Tibial nerve (tissue), 4 donors: ENCODE measurements around the gene PCDHGA11. TPM values are rescaled to one million over a fixed set of nuclear protein-coding genes. Genes with fewer than 3 reads are reported as not detected.
"Not testable (repeated sequence)": the region's sequence is repeated elsewhere in the genome, so short reads cannot be mapped to it uniquely, and the experiment has no call there.

ENCODE experiments used
- DNase-seq, 2 donors: peaks; one replicate each; pipeline ENCODE4 v3.0.0-alpha.2; 2019; ENCODE audit warnings: low spot score in 2 of 2
- H3K27ac ChIP-seq, 4 donors: fragments of 200-600 bp; sonication (generic) in 3 of 4; one replicate each; pipeline ENCODE4 v1.5.1; 2017 to 2019; ENCODE audit warnings: mild to moderate bottlenecking in 1 of 4
- H3K27me3 ChIP-seq, 2 donors: fragments of 200-600 bp; sonication (generic) in 1 of 2; one replicate each; pipeline versions ENCODE4 v1.5.1 to v1.6.0; 2017 to 2019
- H3K36me3 ChIP-seq, 3 donors: fragments of 200-600 bp; sonication (generic); one replicate each; pipeline ENCODE4 v1.5.1; 2018 to 2019
- H3K4me1 ChIP-seq, 4 donors: fragments of 200-600 bp; sonication (generic) in 3 of 4; one replicate each; pipeline ENCODE4 v1.5.1; 2017 to 2019
- H3K4me3 ChIP-seq, 4 donors: fragments of 200-600 bp; sonication (generic) in 3 of 4; one replicate each; pipeline ENCODE4 v1.5.1; 2017 to 2019; ENCODE audit warnings: mild to moderate bottlenecking in 1 of 4, moderate library complexity in 1 of 4
- H3K9me3 ChIP-seq, 4 donors: fragments of 200-600 bp; sonication (generic) in 3 of 4; one replicate each; pipeline ENCODE4 v1.5.1; 2017 to 2019
- EP300 ChIP-seq, 2 donors: sonication (generic); formaldehyde crosslinking; IDR thresholded peaks; one replicate each; pipeline ENCODE4 v1.6.1; 2017; ENCODE audit warnings: antibody characterized with exemption in 2 of 2, mild to moderate bottlenecking in 1 of 2
- POLR2A ChIP-seq, 2 donors: fragments of 450-650 bp; IDR thresholded peaks; one replicate each; pipeline ENCODE4 v1.6.1; 2017; ENCODE audit warnings: antibody characterized with exemption in 2 of 2, mild to moderate bottlenecking in 2 of 2, moderate library complexity in 2 of 2
- WGBS, 2 donors: methylation state at CpG; one replicate each; pipeline ENCODE4 v1.1.5; 2018; 5-methylcytosine and 5-hydroxymethylcytosine counted together
- total RNA-seq, 4 donors: library from RNA; depleted of rRNA; stranded (reverse); fragments of >200 nt; gene quantifications; one replicate each; pipeline ENCODE4 v1.1.0, GENCODE V29; 2016
- TF ChIP-seq, protein P1 (sequence below), 5 experiments: fragments of 200-600 bp in 3 of 5; fragments of 450-650 bp in 2 of 5; sonication (generic) in 3 of 5; IDR thresholded peaks; one replicate each; pipeline ENCODE4 v1.5.1; 2016 to 2019; ENCODE audit warnings: antibody characterized with exemption in 5 of 5, mild to moderate bottlenecking in 3 of 5, moderate library complexity in 2 of 5

Gene PCDHGA11
- total RNA-seq, 4 donors from 2014 or later: 8.3 to 9.3 (median 8.9) TPM

DNA sequence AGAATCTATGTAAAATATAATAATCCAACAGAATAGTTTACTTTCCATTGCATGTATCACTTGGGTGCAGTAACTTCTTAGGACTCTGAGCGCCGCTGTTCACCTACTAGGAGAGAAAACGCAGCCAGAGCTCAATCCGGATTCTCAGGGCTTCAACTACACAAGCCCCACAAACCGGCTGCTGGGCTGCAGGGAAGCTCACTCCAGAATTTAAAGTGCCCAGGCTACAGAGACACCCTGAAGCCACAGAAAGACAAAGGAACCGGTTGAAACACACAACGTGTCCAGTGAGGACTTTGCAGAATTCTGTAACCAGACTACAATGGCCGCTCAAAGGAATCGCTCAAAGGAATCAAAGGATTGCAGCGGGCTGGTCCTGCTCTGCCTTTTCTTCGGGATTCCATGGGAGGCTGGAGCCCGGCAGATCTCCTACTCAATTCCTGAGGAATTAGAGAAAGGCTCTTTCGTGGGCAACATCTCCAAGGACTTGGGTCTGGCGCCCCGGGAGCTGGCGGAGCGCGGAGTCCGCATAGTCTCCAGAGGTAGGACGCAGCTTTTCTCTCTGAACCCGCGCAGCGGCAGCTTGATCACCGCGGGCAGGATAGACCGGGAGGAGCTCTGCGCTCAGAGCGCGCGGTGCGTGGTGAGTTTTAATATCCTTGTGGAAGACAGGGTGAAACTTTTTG, 7.9 kb upstream of the PCDHGA11 start, which contains the start of gene PCDHGA10:
Gene PCDHGA10, plus strand, starts transcription at position 134 of the 686 bp plus-strand sequence. Its CDS starts 189 bp downstream, at position 323.
- H3K27ac ChIP-seq: no peak within 1 kb of the TSS
- H3K9me3 ChIP-seq: peaks cover 5 to 100% (median 44%) of the 10 kb centered on the region in 4 donors
- 14 to 20% methylated on average over 29 to 31 of the region's 31 CpGs for WGBS, 2 donors
- peaks cover 0 to 9% (median 0%) of the 10 kb centered on the region in 4 donors for H3K4me1 ChIP-seq
- peak in 1 of 2 donors; percentile 38 for DNase-seq
- H3K4me3 ChIP-seq: peak within 1 kb of the TSS in 2 of 4 donors; percentile 34 to 37
- TF ChIP-seq, protein P1, sequence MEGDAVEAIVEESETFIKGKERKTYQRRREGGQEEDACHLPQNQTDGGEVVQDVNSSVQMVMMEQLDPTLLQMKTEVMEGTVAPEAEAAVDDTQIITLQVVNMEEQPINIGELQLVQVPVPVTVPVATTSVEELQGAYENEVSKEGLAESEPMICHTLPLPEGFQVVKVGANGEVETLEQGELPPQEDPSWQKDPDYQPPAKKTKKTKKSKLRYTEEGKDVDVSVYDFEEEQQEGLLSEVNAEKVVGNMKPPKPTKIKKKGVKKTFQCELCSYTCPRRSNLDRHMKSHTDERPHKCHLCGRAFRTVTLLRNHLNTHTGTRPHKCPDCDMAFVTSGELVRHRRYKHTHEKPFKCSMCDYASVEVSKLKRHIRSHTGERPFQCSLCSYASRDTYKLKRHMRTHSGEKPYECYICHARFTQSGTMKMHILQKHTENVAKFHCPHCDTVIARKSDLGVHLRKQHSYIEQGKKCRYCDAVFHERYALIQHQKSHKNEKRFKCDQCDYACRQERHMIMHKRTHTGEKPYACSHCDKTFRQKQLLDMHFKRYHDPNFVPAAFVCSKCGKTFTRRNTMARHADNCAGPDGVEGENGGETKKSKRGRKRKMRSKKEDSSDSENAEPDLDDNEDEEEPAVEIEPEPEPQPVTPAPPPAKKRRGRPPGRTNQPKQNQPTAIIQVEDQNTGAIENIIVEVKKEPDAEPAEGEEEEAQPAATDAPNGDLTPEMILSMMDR (IDR thresholded peaks at IDR 0.05): peak; percentile 10 to 32 (median 15)
- TF ChIP-seq EP300 (IDR thresholded peaks at IDR 0.05): no peak
- TF ChIP-seq POLR2A (IDR thresholded peaks at IDR 0.05): no peak
- peaks cover 0 to 30% (median 0%) of the 10 kb centered on the region in 3 donors for H3K36me3 ChIP-seq
- no peaks in the 10 kb centered on the region for H3K27me3 ChIP-seq

DNA sequence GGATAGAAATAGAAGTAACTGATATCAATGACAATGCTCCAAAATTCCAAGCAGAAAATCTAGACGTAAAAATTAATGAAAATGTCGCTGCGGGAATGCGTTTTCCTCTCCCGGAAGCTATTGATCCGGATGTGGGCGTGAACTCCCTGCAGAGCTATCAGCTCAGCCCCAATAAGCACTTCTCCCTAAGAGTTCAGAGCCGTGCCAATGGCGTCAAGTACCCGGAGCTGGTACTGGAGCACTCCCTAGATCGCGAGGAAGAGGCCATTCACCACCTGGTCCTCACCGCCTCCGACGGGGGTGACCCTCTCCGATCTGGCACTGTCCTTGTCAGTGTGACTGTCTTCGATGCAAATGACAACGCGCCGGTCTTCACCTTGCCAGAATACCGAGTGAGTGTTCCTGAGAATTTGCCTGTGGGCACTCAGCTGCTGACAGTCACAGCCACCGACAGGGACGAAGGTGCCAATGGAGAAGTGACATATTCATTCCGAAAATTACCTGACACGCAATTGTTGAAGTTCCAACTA, 7.2 kb upstream of the PCDHGA11 start:
- Histone ChIP-seq H3K9me3 (peaks cover 5 to 100% (median 43%) of the 10 kb centered on the region in 4 donors), H3K4me3 (peak overlapping the region in 2 of 4 donors; percentile 34 to 37), H3K27ac (no peak overlapping the region), H3K4me1 (peaks cover 0 to 14% (median 0%) of the 10 kb centered on the region in 4 donors), H3K27me3 (no peaks in the 10 kb centered on the region), H3K36me3 (peaks cover 0 to 29% (median 0%) of the 10 kb centered on the region in 3 donors)
- 20 to 25% methylated on average over 25 of the region's 25 CpGs for WGBS, 2 donors
- no peak for TF ChIP-seq EP300 (IDR thresholded peaks at IDR 0.05)
- TF ChIP-seq, protein P1 (IDR thresholded peaks at IDR 0.05): no peak
- TF ChIP-seq POLR2A (IDR thresholded peaks at IDR 0.05): no peak
- no peak for DNase-seq

DNA sequence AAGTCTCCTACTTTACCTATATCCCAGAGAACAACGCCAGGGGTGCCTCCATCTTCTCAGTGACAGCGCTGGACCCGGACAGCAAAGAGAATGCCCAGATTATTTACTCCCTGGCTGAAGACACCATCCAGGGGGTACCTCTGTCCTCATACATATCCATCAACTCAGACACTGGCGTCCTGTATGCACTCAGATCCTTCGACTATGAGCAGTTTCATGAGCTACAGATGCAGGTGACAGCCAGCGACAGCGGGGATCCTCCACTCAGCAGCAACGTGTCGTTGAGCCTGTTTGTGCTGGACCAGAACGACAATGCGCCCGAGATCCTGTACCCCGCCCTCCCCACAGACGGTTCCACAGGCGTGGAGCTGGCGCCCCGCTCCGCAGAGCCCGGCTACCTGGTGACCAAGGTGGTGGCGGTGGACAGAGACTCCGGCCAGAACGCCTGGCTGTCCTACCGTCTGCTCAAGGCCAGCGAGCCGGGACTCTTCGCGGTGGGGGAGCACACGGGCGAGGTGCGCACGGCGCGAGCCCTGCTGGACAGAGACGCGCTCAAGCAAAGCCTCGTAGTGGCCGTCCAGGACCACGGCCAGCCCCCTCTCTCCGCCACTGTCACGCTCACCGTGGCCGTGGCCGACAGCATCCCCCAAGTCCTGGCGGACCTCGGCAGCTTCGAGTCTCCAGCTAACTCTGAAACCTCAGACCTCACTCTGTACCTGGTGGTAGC, 6.1 kb upstream of the PCDHGA11 start:
- DNase-seq, H3K27me3 ChIP-seq, H3K27ac ChIP-seq, H3K4me3 ChIP-seq: not testable (repeated sequence)
- 26 to 40% methylated on average over 26 to 31 of the region's 46 CpGs for WGBS, 2 donors
- Histone ChIP-seq H3K4me1 (peaks cover 0 to 20% (median 0%) of the 10 kb centered on the region in 4 donors), H3K9me3 (peaks cover under 1 to 100% (median 46%) of the 10 kb centered on the region in 4 donors), H3K36me3 (peaks cover 0 to 35% (median 0%) of the 10 kb centered on the region in 3 donors)

DNA sequence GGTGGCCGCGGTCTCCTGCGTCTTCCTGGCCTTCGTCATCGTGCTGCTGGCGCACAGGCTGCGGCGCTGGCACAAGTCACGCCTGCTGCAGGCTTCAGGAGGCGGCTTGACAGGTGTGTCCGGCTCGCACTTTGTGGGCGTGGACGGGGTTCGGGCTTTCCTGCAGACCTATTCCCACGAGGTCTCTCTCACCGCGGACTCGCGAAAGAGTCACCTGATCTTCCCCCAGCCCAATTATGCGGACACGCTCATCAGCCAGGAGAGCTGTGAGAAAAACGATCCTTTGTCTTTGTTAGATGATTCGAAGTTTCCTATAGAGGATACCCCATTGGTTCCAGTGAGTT, 5.6 kb upstream of the PCDHGA11 start:
- Histone ChIP-seq H3K4me1 (peaks cover 0 to 20% (median 0%) of the 10 kb centered on the region in 4 donors), H3K9me3 (peaks cover 0 to 100% (median 48%) of the 10 kb centered on the region in 4 donors), H3K36me3 (peaks cover 0 to 33% (median 0%) of the 10 kb centered on the region in 3 donors)
- H3K27ac ChIP-seq, H3K27me3 ChIP-seq, H3K4me3 ChIP-seq, DNase-seq: not testable (repeated sequence)
- WGBS, 2 donors: 25 to 31% methylated on average over 15 to 21 of the region's 24 CpGs

DNA sequence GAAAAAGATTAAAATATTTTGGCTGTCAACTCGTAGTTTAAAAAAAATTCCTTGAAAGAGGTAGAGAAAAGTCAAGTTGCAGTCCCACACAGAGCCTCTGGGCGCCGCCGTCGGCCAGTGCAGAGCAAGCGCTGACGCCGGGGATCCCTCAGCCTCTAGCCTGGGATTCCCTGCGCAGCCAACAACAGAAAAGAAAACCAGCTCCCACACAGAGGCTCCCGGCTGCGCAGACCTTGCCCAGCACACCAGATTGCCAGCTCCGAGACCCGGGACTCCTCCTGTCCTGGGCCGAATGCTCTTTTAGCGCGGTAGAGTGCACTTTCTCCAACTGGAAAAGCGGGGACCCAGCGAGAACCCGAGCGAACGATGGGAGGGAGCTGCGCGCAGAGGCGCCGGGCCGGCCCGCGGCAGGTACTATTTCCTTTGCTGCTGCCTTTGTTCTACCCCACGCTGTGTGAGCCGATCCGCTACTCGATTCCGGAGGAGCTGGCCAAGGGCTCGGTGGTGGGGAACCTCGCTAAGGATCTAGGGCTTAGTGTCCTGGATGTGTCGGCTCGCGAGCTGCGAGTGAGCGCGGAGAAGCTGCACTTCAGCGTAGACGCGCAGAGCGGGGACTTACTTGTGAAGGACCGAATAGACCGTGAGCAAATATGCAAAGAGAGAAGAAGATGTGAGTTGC, 3.2 kb upstream of the PCDHGA11 start, which contains the start of gene PCDHGB7:
Gene PCDHGB7, plus strand, starts transcription at position 184 of the 679 bp plus-strand sequence. Its CDS starts 183 bp downstream, at position 367.
- peaks cover 0 to 20% (median 0%) of the 10 kb centered on the region in 4 donors for H3K4me1 ChIP-seq
- H3K27me3 ChIP-seq: not testable (repeated sequence)
- TF ChIP-seq, protein P1 (IDR thresholded peaks at IDR 0.05): peak; percentile 43 to 66 (median 50)
- H3K36me3 ChIP-seq: peaks cover 0 to 30% (median 0%) of the 10 kb centered on the region in 3 donors
- H3K4me3 ChIP-seq: peak within 1 kb of the TSS; percentile 15 to 46 (median 24)
- peak; percentile 37 to 60 for DNase-seq
- peak within 1 kb of the TSS in 1 of 4 donors; percentile 40 for H3K27ac ChIP-seq
- peaks cover 0 to 100% (median 52%) of the 10 kb centered on the region in 4 donors for H3K9me3 ChIP-seq
- WGBS, 2 donors: 10 to 16% methylated on average over 35 to 47 of the region's 47 CpGs
